ENCODE measurements around the gene DOK6.

Gene DOK6

DNA sequence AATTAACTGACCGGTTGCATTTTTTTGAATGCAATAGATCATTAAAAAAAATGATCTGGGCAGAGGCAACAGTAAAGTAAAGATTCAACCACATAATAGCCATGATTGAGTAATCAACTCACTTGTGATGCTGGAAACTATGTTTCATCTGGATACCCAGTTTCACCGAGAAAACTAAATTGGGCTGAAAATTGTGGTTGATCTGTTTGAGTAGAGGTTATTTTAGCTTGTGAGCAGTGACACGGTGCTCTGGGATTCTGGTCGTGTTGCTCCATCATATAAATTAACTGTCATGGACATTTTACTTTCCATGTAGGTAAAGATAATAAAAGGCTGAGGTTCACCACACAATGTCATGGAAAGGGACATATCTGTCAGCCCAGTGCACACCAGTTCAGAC, 488.3 kb downstream of the DOK6 start:
- no peak for DNase-seq (ENCODE audit: low read depth)
- H3K4me3 ChIP-seq (ENCODE audit: low read depth, low read length), result no peak overlapping the region
- in situ Hi-C loops (cut with HindIII; ENCODE audit: low sequenced_read_pairs), result no loop called here
- no peak for TF ChIP-seq CTCF (IDR thresholded peaks at IDR 0.05; ENCODE audit: low read depth, low read length, missing control alignments)

- no peak for DNase-seq (ENCODE audit: low read depth)
- in situ Hi-C loops (cut with HindIII; ENCODE audit: low sequenced_read_pairs), result no loop called here
- no peak overlapping the region for H3K4me3 ChIP-seq (ENCODE audit: low read depth, low read length)
- TF ChIP-seq CTCF (IDR thresholded peaks at IDR 0.05; ENCODE audit: low read depth, low read length, missing control alignments), result no peak
These were observed 489.9 kb downstream of the DOK6 start for GRCh38 chr18:69890558-69890957.

DNA sequence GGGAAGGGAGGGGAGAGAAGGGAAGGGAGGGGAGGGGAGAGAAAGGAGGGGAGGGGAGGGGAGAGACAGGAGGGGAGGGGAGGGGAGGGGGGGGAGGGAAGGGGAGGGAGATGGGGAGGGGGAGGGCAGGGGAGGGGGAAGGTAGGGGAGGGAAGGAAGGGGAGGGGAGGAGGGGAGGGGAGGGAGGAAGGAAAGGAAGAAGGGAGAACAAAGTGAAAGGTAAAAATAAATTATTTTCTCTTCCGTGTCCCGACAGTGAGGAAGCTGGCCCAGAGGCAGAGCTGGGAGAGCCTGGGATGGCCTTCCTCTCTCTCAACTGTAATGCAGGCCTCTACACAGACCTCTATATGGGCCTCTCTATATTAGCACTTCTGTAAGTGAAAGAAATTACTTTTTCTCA, 493.8 kb downstream of the DOK6 start:
- no peak overlapping the region for H3K4me3 ChIP-seq (ENCODE audit: low read depth, low read length)
- TF ChIP-seq CTCF (IDR thresholded peaks at IDR 0.05; ENCODE audit: low read depth, low read length, missing control alignments), result no peak
- DNase-seq (ENCODE audit: low read depth), result no peak
- in situ Hi-C loops (cut with HindIII; ENCODE audit: low sequenced_read_pairs), result no loop called here

DNA sequence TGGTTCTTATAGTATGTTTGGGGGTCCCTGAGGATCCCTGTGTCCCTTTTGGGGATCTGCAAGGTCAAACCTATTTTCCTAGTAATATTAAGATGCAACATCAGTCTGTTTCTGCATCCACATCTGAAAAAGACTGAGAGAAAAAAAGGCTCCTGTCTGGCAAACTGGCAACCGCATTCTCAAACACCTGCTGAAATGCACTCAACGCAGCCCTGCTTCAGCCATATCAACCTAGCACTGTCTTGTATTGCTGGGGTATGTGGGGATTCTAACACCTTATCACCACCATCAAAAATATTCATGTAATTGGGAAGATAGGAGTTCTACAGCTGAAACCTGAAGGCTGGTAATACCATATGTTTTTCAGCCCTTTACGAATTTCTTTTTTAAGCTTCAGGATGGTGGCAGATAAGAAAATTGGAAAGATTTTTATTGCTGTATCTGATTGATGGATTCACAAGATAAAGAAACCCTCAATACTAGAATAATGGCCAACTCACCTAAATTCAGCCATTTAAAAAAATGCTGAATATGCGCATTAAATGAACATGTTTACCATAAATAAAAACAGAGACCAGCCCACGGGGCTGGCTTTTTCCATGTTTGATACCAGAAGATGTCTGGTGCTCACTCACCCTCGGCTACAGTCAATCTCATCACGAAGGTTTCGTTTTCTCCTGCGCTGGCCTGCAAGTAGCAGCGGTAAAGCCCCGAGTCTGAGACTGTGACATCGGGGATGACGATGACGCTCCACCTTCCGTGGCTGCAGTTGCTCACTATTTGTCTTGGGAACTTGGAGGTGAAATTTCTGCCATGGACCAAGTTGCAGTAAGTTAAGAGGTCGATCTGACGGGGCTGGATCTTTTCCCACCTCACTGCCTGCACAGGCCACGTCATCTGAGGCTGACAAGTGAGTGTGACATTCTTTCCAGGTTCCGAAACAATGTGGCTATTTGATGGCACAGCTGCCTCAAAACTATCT, 494.7 kb downstream of the DOK6 start:
- in situ Hi-C loops (cut with HindIII; ENCODE audit: low sequenced_read_pairs), result no loop called here
- TF ChIP-seq CTCF (IDR thresholded peaks at IDR 0.05; ENCODE audit: low read depth, low read length, missing control alignments), result no peak
- H3K4me3 ChIP-seq (ENCODE audit: low read depth, low read length), result no peak overlapping the region
- no peak for DNase-seq (ENCODE audit: low read depth)

GRCh38 chr18:69897397-69898108, 496.9 kb downstream of the DOK6 start:
- in situ Hi-C loops (cut with HindIII; ENCODE audit: low sequenced_read_pairs), result no loop called here
- no peak for DNase-seq (ENCODE audit: low read depth)
- no peak for TF ChIP-seq CTCF (IDR thresholded peaks at IDR 0.05; ENCODE audit: low read depth, low read length, missing control alignments)
- H3K4me3 ChIP-seq (ENCODE audit: low read depth, low read length), result no peak overlapping the region

DNA sequence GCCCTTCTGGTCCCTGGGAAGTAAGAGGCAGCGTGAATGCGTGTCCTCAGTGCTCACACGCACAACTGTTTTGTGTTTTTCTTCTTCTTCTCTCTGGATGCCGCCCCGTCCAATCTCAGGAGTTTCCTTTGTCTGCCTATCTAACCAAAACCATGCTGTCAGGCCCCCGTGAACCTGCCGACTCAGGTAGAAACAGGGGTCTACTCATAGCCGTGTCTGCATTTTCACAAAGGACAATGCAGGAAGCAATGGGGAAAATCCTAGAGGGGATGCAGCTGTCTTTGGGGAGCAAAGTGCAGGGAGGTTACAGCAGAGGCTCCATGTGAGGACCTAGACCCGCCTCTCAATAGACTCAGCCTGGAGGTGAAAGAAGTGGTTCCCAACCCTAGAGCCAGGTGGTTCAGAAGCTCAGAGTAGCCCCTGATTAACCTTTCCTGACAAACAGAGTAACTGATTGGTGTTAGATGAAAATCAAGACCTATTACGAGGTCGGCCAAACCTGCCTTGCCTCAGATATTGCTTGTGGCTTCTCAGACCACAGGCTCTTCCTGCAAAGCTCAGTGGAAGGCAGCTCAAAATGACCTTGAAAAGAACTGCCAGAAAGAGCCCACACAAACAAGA, 497.7 kb downstream of the DOK6 start:
- in situ Hi-C loops (cut with HindIII; ENCODE audit: low sequenced_read_pairs), result no loop called here
- H3K4me3 ChIP-seq (ENCODE audit: low read depth, low read length), result no peak overlapping the region
- peak; percentile 52 for DNase-seq (ENCODE audit: low read depth)
- TF ChIP-seq CTCF (IDR thresholded peaks at IDR 0.05; ENCODE audit: low read depth, low read length, missing control alignments), result no peak
